Neural cell (in vitro differentiated cells): Measurements from ENCODE around the gene GDPD5. TPM values are rescaled to one million over a fixed set of nuclear protein-coding genes. Genes with fewer than 3 reads are reported as not detected.

Experiments
- H2AFZ ChIP-seq: fragments of 200-600, 300-800 bp; sonication (generic), shearing (Covaris generic); 2 replicates; pipeline ENCODE4 v1.6.0; 2014; ENCODE audit warnings: low read depth, mild to moderate bottlenecking, antibody characterized with exemption, low read length, moderate library complexity
- H3F3A ChIP-seq: fragments of 200-600 bp; shearing (Covaris generic); 2 replicates; pipeline ENCODE4 v1.6.1; 2016; ENCODE audit warnings: mild to moderate bottlenecking, moderate library complexity, mixed read lengths, antibody characterized with exemption, low read length; ENCODE audit not compliant: insufficient read depth, poor library complexity, severe bottlenecking
- H3K27ac ChIP-seq: fragments of 200-600, 300-800 bp; sonication (generic), shearing (Covaris generic); 2 replicates; pipeline ENCODE4 v1.5.1; 2014; ENCODE audit warnings: mild to moderate bottlenecking, low read length, moderate library complexity
- H3K27me3 ChIP-seq: fragments of 300-800, 200-600 bp; sonication (generic), shearing (Covaris generic); 2 replicates; pipeline ENCODE4 v1.6.0; 2014; ENCODE audit warnings: mild to moderate bottlenecking, low read depth, low read length, moderate library complexity; ENCODE audit not compliant: insufficient read depth
- H3K36me3 ChIP-seq: fragments of 300-800, 200-600 bp; sonication (generic), shearing (Covaris generic); 2 replicates; pipeline ENCODE4 v1.5.1; 2014; ENCODE audit warnings: mild to moderate bottlenecking, antibody characterized with exemption, low read length, moderate library complexity; ENCODE audit not compliant: insufficient read depth
- H3K4me2 ChIP-seq: fragments of 300-800, 200-600 bp; sonication (generic), shearing (Covaris generic); 2 replicates; pipeline ENCODE4 v1.6.0; 2014; ENCODE audit warnings: mild to moderate bottlenecking, low read length
- H3K4me3 ChIP-seq: fragments of 300-800, 200-600 bp; sonication (generic), shearing (Covaris generic); 2 replicates; pipeline ENCODE4 v1.5.1; 2014; ENCODE audit warnings: mild to moderate bottlenecking, low read length, moderate library complexity
- H3K79me2 ChIP-seq: fragments of 200-600 bp; shearing (Covaris generic); replicated peaks from 2 replicates; pipeline ENCODE4 v1.6.0; 2014; ENCODE audit warnings: mild to moderate bottlenecking, low read length, moderate library complexity; ENCODE audit not compliant: insufficient read depth
- H3K9ac ChIP-seq: fragments of 300-800, 200-600 bp; sonication (generic), shearing (Covaris generic); 2 replicates; pipeline ENCODE4 v1.6.1; 2016; ENCODE audit warnings: mild to moderate bottlenecking, low read length, mixed read lengths
- H3K9me2 ChIP-seq: fragments of 200-600 bp; shearing (Covaris generic); 2 replicates; pipeline ENCODE4 v1.6.1; 2016; ENCODE audit warnings: mild to moderate bottlenecking, low read length, mixed read lengths; ENCODE audit not compliant: insufficient read depth
- H3K9me3 ChIP-seq: fragments of 200-600, 300-800 bp; sonication (generic), shearing (Covaris generic); 2 replicates; pipeline ENCODE4 v1.6.1; 2016; ENCODE audit warnings: mild to moderate bottlenecking, mixed run types, low read length, moderate library complexity, mixed read lengths
- H4K20me1 ChIP-seq: fragments of 200-600 bp; shearing (Covaris generic); 2 replicates; pipeline ENCODE4 v1.6.1; 2016; ENCODE audit warnings: mild to moderate bottlenecking, mixed run types; ENCODE audit not compliant: insufficient read depth
- CTCF ChIP-seq: fragments of 450-650 bp; IDR thresholded peaks from 2 replicates; pipeline ENCODE4 v1.5.1; 2014; ENCODE audit warnings: antibody characterized with exemption, mild to moderate bottlenecking, moderate library complexity; ENCODE audit not compliant: poor library complexity, severe bottlenecking
- EP300 ChIP-seq: fragments of 450-650 bp; conservative IDR thresholded peaks from 2 replicates; pipeline ENCODE4 v1.6.1; 2014; ENCODE audit warnings: antibody characterized with exemption, mild to moderate bottlenecking, moderate library complexity; ENCODE audit not compliant: poor library complexity, severe bottlenecking
- EZH2 ChIP-seq: fragments of 200-600, 300-800 bp; shearing (Covaris generic), sonication (generic); IDR thresholded peaks from 2 replicates; pipeline ENCODE4 v1.6.1; 2014; ENCODE audit warnings: antibody characterized with exemption, low read length, borderline replicate concordance, mild to moderate bottlenecking; ENCODE audit not compliant: insufficient read depth, poor library complexity, severe bottlenecking
- MXI1 ChIP-seq: fragments of 450-650 bp; conservative IDR thresholded peaks from 2 replicates; pipeline ENCODE4 v1.6.1; 2014; ENCODE audit warnings: antibody characterized with exemption, mild to moderate bottlenecking; ENCODE audit not compliant: poor library complexity, severe bottlenecking
- POLR2AphosphoS5 ChIP-seq: IDR thresholded peaks from 2 replicates; pipeline ENCODE4 v1.6.1; 2012
- RAD21 ChIP-seq: fragments of 450-650 bp; conservative IDR thresholded peaks from 2 replicates; pipeline ENCODE4 v1.6.1; 2014; ENCODE audit warnings: antibody characterized with exemption, mild to moderate bottlenecking, moderate library complexity
- REST ChIP-seq: IDR thresholded peaks from 2 replicates; pipeline ENCODE4 v1.6.1; 2012; ENCODE audit warnings: borderline replicate concordance
- SMC3 ChIP-seq: fragments of 450-650 bp; conservative IDR thresholded peaks from 2 replicates; pipeline ENCODE4 v1.6.1; 2014; ENCODE audit warnings: antibody characterized with exemption, mild to moderate bottlenecking, moderate library complexity; ENCODE audit not compliant: poor library complexity
- TAF1 ChIP-seq: IDR thresholded peaks from 2 replicates; pipeline ENCODE4 v1.6.1; 2012; ENCODE audit warnings: low read depth
- polyA plus RNA-seq: library from polyadenylated mRNA; depleted of rRNA; stranded (reverse); fragments of >200 nt; gene quantifications from 2 replicates; pipeline ENCODE4 v1.2.3, GENCODE V29; 2014

Gene GDPD5
- polyA plus RNA-seq, 1 donor from 2014 or later, result 19.2 TPM

GRCh38 chr11:75480185-75481175 lies 45.3 kb downstream of the GDPD5 start:
- H3K4me3 ChIP-seq, result no peak overlapping the region
- H3K36me3 ChIP-seq, result no peaks in the 10 kb centered on the region
- no peaks in the 10 kb centered on the region for H3K27me3 ChIP-seq
- no peak overlapping the region for H3K4me2 ChIP-seq
- no peaks in the 10 kb centered on the region for H3K9me2 ChIP-seq
- H3F3A ChIP-seq, result no peaks in the 10 kb centered on the region
- no peak overlapping the region for H3K27ac ChIP-seq
- no peaks in the 10 kb centered on the region for H3K79me2 ChIP-seq
- no peak for TF ChIP-seq MXI1
- TF ChIP-seq EP300, result no peak
- TF ChIP-seq REST, result no peak
- TF ChIP-seq SMC3, result no peak
- TF ChIP-seq EZH2, result no peak
- no peak for TF ChIP-seq RAD21
- TF ChIP-seq CTCF, result no peak
- no peak for TF ChIP-seq POLR2AphosphoS5
- no peak for TF ChIP-seq TAF1
- no peak overlapping the region for H2AFZ ChIP-seq
- H3K9me3 ChIP-seq, result no peaks in the 10 kb centered on the region
- H3K9ac ChIP-seq, result no peak overlapping the region
- no peaks in the 10 kb centered on the region for H4K20me1 ChIP-seq

GRCh38 chr11:75479597-75480145 lies 46.1 kb downstream of the GDPD5 start:
- no peaks in the 10 kb centered on the region for H3K9me3 ChIP-seq
- no peaks in the 10 kb centered on the region for H4K20me1 ChIP-seq
- H3K4me3 ChIP-seq, result no peak overlapping the region
- no peak overlapping the region for H2AFZ ChIP-seq
- TF ChIP-seq MXI1 (no peak), POLR2AphosphoS5 (no peak)
- no peaks in the 10 kb centered on the region for H3F3A ChIP-seq
- H3K27ac ChIP-seq, result no peak overlapping the region
- no peaks in the 10 kb centered on the region for H3K9me2 ChIP-seq
- no peaks in the 10 kb centered on the region for H3K36me3 ChIP-seq
- no peak overlapping the region for H3K9ac ChIP-seq
- H3K79me2 ChIP-seq, result no peaks in the 10 kb centered on the region
- H3K4me2 ChIP-seq, result no peak overlapping the region
- no peaks in the 10 kb centered on the region for H3K27me3 ChIP-seq
